ENCODE data around the gene SUGCT.
"Not testable (repeated sequence)": the region's sequence is repeated elsewhere in the genome, so short reads cannot be mapped to it uniquely, and the experiment has no call there.

The SUGCT gene

DNA sequence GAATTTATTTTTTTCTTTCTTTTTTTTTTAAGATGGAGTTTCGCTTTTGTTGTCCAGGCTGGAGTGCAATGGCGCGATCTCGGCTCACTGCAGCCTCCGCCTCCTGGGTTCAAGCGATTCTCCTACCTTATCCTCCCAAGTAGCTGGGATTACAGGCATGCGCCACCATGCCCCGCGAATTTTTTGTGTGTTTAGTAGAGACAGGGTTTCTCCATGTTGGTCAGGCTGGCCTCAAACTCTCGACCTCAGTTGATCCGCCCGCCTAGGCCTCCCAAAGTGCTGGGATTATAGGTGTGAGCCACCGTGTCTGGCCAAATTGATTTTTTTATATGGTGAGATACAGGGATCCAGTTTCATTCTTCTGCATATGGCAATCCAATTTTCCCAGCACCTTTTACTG lies 5.1 kb downstream of the SUGCT start:
- DNase-seq = not testable (repeated sequence)

DNA sequence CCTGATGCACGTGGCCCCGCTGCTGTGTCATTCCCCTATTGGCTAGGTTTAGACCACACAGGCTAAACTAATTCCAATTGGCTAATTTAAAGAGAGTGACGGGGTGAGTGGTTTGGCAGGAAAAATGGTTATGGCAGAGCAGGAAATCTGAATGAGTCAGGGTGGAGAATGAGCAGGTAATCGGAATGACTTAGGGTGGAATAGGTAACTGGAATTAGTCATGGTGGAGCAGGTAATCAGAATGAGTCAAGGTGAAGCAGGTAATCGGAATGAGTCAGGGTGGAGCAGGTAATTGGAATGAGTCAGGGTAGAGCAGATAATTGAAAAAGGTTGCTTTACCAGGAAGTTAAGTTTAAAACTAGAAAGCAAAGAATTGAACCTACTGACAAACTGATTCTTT lies 7.1 kb downstream of the SUGCT start:
- DNase-seq = not testable (repeated sequence)

DNA sequence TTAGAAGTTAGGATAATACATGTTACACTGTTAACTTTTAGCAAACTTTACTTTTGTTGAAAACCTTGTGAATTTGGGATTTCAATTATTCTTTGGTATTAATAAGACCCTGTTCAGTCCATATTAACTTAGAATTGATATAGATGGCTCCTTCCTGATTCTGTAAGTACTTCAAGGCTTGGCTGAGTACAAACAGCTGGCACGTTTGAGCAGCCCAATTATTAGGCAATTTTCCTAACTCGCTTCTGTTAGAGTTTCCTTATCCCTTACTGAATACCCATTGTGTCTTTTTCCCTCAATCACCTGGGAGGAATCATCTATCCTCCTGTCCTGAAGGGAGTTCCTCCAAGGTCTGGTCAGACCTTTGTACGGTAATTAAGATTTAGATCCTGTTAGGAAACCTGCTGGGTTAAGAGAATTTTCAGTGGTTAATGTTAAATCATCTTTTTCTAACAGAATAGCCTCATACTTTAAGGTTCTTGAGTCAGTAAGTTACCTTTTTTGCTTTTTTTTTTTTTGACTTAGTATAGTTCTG lies 10.9 kb downstream of the SUGCT start:
- not testable (repeated sequence) for DNase-seq

DNA sequence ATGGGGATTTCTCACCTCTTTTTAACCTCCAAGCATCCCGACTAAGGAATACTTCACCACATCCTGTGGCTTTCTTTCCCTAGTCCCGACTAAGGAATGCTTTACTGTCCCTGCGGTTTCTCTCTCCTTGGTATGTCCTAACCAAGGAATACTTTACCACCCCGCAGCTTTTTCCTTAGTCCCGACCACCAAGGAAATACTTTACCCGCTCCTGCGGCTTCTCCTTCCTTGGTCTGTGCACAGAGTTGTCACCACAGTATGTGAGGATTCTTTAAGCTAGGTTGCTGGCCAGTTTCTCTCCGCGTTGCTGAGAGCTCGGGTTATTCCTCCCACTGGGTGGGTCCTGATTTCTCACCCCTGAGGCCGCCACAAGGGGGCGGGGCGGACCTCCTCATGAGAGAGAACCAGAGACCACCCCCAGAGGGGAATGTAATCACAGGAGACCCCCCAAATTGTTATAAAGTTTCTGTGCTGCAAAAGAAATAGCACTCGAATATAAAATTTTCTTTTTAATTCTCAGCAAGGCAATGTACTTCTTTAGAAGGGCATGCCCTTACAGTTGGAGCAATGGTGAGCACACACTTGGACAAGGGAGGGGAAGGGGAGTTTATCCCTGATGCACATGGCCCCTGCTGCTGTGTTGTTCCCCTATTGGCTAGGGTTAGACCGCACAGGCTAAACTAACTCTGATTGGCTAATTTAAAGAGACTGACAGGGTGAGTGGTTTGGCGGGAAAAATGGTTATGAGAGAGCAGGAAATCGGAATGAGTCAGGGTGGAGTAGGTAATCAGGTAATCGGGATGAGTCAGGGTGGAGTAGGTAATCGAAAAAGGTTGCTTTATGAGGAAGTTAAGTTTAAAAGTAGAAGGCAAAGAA lies 12.8 kb downstream of the SUGCT start:
- DNase-seq = no peak

DNA sequence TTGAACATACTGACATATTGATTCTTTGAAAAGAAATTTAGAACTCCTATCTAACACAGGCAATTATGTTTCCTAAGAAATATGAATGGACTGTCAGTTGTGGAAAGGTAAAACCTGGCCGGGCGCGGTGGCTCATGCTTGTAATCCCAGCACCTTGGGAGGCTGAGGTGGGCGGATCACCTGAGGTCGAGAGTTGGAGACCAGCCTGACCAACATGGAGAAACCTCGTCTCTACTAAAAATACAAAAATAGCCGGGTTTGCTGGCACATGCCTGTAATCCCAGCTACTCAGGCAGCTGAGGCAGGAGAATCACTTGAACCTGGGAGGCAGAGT lies 13.4 kb downstream of the SUGCT start:
- DNase-seq = not testable (repeated sequence)

DNA sequence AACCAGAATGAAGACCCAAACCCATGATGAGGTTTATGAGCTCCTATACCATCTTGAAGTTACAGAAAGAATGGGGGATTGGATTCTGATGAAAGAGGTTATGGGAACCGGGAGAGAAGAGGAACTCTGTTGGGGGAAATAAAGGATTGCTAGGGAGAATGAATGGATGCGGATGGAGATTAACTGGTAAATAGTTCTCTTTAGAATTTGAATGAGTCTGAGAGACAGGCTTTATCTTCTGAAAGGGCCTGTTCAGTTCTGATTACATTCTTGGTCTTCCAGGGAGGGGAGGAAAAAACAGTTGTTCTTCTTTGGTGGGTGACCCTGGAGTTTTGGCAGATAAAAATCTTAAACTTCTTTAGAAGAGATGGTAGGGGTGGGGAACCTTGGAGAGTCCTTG lies 13.9 kb downstream of the SUGCT start:
- DNase-seq = no peak

DNA sequence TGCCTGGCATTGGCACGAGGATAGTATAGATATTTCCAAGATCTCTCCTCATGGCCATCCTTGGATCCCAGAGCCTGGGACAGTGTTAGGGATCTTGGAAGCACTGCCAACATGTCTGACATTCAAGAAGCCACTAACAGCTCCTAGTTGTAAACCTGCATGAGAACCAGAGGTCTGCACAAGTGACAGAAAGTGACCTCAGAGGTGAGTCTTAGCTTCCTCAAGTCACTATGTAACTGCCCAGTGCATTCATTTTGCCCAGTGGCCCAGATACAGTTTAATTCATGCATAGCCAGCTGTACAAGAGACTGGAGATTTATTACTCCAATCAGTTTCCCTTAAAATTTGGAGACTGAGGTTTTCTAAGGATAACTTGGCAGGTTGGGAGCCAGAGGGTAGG lies 16.7 kb downstream of the SUGCT start:
- DNase-seq = no peak

DNA sequence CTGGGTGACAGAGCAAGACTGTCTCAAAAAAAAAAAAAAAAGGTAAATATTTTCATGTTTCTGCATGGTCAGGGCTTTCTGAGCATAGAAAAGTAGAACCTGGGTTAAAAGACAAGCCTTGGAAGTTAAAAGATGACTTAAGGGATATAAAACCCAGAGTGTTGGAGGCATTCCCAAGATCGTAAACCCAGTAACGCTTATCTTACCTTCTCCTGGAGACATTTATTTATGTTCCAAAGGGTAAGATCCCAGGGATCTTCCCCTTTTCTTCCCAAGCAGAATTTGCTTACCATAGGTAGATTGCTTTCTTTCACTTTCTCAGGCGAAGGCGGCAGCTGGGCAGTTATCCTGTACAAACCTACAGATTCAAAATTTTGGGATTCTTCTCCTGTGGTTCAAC lies 22.2 kb downstream of the SUGCT start:
- DNase-seq = no peak

DNA sequence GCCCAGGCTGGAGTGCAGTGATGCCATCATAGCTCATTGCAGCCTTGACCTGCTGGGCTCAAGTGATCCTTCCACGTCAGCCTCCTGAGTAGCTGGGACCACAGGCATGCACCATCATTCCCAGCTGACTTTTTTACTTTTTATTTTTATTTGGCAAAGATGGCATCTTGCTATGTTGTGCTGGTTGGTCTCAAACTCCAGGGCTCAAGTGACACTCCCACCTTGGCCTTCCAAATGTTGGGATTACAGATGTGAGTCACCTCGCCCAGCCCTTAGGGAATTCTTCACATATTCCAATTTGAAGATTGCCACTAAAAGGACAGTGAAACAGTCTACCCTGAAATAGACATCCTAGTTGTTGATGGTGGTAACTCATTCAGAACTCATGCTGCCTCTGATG lies 27.7 kb downstream of the SUGCT start:
- DNase-seq = no peak

DNA sequence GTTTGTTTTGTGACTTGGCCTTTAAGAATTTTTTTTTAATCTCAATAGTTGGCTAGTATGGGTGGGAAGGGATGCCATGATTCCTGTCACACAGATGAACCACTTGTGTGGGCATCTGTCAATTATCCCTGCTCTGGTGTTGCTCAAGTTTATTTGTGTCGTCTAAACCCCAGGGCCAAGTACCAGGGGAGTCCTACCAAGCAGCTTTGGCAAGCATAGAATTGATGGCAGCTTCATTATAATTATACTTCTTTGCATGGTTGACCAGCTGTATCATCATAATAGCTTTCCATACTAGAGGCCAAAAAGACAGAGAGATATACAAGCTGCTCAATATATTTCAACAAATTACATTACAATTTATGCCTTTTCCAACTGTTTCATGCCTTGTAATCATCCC lies 30.4 kb downstream of the SUGCT start:
- no peak for DNase-seq

DNA sequence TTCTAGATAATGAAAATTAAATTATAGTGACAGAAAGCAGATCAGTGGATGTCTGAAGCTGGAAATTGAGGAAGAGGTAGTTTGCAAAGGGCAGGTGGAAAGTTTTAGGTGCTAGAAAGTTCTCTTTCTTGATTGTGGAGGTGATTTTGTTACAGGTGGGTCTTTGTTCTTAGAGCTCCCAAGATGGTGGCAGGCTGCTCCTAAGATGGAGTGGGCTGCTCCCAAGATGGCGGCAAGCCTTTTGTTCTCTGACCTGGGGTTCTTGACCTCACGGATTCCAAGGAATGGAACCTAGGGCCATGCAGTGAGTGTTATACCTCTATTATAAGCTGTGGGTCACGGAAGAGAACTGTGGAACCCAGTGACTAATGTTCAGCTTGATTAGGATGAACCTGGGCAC lies 32.5 kb downstream of the SUGCT start:
- no peak for DNase-seq

DNA sequence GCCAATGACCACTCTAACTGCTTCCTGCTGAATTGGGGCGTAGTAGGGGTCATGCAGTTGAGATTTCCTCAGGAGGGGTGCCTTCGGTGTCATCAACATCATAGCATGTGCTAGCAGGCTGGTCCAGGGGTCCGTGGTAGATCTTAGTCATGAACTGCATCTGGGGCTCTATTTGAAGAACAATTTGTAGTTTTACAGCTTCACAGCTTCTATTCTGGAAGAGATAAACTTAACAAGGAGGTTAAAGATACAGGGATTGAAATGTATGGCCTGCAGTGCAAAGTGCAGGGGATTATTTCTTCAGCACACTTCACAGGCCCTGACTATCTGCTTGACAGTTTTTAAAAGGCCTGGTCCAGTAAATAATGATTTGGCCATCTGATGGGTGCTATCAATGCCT lies 33.5 kb downstream of the SUGCT start:
- DNase-seq = not testable (repeated sequence)

DNA sequence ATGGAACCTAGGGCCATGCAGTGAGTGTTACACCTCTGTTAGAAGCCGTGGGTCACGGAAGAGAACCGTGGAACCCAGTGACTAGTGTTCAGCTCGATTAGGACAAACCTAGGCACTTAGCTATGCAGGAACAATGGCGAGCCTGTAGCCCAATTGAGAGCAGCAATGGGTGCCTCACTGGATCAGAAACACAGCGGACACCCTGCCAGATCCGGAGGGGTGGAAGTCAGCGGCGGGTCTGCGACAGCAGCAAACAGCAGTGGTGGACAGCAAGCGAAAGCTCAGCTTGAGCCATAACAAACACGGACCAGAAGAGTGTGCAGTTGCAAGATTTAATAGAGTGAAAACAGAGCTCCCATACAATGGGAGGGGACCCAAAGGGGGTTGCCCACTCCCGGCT lies 38.3 kb downstream of the SUGCT start:
- not testable (repeated sequence) for DNase-seq

DNA sequence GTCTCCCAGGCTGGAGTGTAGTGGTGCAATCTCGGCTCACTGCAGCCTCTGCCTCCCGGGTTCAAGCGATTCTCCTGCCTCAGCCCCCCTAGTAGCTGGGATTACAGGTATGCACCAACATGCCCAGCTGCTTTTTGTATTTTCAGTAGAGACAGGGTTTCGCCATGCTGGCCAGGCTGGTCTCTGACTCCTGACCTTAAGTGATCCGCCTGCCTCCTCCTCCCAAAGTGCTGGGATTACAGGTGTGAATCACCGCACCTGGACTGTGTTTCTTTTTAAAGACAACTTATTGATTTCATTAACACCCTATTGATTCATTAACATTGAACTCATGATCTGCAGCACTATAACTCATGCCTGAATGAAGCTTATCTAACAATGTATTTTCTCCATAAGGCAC lies 40.5 kb downstream of the SUGCT start:
- DNase-seq = not testable (repeated sequence)

DNA sequence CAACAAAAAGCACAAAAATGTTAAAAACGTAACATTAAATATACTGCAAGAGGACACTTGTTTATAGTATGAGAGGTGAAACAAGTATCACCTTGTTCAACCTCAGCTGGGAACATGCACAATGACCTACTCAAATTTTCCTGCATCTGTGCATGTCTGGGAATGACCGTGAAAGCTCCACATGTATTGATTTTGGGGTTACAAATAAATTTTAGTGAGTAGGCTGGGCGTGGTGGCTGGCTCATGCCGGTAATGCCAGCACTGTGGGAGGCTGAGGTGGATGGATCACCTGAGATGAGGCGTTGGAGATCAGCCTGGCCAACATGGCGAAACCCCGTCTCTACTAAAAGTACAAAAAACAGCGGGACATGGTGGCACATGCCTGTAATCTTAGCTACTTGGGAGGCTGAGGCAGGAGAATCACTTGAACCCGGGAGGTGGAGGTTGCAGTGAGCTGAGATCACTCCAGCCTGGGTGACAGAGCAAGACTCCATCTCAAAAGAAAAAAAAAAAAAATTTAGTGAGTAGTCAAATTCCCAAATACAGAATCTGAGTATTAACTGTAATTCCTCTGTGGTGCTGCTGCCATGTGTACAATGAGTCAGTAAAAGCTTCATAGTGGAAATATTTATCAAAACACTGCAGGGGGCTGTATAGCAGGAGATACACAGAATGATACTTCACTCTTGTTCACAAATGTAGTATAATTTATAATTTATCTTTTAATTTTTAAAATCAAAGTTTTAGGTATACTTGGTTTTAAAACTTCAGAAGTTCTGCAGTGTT lies 41.1 kb downstream of the SUGCT start:
- DNase-seq = no peak

DNA sequence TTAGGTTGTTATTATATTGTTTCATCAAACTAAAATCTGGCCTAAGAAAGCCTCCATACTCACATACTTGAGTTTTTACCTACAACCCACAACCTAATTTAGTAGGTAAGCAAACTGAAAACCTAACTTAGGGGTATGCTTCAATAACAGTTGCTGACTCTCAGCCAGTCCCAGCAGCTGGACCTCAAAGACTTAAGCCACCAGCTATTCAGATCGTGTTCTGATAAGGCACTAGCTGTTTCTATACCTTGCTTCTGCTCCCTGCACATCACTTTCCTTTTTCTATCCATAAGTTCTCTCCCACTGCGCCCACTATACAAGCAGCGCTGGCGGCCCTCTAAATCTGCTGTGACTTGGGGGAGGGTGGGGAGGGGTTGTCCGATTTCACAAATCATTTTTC lies 42.3 kb downstream of the SUGCT start:
- DNase-seq = no peak

DNA sequence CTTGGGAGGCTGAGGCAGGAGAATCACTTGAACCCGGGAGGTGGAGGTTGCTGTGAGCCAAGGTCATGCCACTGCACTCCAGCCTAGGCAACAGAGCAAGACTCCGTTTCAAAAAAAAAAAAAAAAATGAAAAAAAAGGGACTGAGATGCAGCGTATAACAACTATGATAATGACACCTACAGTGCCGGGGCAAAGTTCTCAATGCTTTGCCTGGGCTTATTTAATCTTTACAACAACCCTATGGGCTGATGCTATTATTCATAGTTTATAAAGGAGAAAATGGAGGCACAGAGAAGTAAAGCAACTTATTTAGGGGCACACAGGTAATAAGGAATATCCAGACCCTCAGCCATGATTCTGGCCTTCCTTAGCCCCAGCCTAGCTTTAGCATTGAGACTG lies 47.6 kb downstream of the SUGCT start:
- DNase-seq = no peak

DNA sequence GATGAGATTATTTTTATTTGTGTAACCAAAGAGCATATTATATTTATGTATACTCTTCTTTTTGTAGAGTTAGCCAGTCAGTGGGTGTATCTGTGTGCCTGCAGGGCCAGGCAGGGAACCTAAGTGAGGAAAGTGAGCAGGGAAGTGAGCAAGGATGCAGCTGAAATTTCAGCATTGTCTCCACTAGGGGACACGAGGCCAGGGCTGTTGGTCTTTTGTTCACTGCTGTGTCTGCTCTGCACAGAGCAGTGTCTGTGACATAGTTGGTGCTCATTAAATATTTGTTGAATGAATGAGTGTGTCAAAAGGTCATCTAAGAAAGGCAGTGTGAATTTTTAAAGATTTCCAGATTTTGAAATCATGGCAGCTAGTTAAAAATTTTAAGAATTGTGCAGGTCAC lies 51.8 kb downstream of the SUGCT start:
- no peak for DNase-seq

DNA sequence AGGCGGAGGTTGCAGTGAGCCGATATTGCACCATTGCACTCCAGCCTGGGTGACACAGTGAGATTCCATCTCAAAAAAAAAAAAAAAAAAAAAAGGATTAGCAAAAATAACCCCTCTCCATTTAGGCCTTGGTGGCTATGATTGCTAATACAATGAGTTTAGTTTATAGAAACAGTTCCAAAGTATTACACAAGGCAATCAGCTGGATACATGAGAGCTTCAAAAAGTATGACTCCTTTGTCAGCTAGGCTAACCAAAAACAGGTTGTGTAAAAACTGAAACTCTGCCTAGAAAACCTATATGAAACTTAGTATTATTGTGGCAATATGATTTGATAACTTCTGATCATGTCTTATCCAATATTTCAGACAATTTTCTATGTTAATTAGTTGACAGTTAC lies 57.2 kb downstream of the SUGCT start:
- DNase-seq = no peak

DNA sequence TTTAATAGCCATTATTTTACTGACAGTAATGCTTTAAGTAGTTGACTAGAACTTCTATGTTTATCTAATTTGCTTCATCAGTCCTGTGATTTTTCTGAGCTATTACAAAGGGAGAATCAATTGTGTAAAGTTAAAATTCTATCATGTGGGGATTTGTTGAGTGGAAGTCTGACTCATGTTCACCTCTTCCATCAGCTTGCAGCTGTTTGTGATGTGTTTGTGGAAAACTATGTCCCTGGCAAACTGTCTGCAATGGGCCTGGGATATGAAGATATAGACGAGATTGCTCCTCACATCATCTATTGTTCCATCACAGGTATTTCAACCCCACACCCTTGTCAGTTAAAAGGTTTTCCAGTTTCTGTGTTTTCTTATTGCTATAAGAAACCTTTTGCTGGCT lies 59.9 kb downstream of the SUGCT start:
- DNase-seq = no peak

DNA sequence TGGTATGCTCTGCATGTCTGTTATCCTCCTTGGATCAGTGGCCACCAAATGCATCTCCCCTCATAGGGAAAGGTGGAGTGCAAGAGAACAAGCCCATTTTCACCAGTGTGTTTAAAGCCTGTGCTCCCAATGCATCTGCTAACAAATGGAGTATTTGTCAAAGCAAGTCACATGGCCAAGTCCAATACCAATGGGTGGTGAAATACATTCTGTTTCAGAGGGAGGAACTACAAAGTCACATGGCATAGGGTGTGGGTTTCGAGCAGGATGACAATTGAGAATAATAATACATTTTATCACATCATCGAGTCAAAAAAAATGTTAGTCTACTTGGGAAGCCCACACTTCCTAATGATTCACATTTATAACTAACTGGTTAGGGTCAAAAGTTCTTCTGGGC lies 62.7 kb downstream of the SUGCT start:
- DNase-seq = no peak

DNA sequence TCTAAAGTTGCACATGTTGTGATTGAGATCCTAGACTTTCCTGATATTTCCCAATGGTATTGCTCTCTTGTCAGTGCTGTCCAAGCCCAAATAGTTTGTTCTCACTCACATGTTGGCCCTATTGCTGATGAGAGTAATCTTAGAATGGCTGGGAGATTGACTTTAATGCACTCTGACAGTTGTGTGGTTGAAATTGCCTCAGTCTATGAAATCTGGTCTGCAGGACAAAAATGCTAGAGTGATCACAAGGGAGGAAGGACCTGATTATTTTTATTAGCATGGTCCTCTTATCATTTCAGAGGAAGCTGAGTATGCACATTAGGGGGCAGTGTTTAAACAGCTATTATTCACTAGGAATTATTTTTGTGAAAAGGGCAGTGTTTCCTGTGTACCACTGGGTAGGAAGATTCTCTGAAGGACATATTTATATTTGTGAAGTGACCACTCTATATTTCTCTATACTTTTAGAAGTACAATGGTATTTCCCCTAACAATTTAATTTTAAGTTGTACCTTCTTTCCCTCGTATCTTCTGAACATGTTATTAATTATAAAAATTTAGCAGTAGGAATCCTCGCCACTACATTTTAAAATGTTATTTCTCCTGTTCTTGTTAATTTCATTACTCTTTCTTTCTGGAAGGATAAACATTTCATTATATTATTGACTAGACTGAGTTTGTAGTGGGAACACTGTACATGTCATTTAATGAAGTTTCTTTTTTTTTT lies 64.4 kb downstream of the SUGCT start:
- DNase-seq = no peak

DNA sequence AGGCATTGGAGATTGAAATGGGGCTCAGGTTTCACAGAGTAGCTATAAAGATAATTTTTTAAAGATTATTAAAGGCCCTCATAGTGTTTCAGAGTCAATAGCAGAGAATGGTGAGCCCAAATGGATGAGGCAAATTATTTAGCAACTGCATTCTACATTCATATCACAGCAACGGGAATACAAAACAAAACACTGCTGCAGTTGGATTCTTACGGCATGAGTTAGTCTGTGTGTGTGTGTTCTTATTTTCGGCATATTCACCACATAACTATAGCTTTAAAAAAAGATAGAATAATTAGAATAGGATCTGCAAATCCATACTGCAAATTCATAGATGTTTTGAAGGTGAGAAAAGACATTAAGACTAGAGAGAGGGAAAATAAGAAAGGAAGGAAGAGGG lies 66.0 kb downstream of the SUGCT start:
- no peak for DNase-seq

DNA sequence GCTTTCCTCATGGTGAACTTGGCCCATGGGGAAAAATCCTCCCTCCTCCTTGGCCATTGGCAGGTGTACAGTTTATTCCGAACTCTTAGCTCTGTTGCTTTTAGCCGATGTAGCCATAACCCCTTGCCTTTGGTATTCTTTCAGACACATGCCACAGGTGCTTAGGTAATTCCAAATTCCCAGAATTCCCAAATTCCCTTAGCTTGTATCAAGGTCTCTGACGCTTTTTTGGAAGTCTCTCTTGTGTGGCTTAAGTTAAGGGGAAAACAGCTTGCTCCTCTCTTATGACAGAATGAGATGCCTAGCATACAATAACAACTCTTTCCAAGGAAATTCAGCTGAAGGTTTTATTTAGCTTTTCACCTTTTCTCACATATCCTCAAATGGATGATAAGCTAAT lies 68.0 kb downstream of the SUGCT start:
- no peak for DNase-seq
